HG03439 (cell line): ENCODE data around the gene TCF12.

Experiments used
- ATAC-seq: cut with Tn5 transposase; IDR thresholded peaks from one replicate; pipeline ENCODE4 v1.9.1; 2021; ENCODE audit warnings: mild to moderate bottlenecking, moderate library complexity; ENCODE audit not compliant: unreplicated experiment

TCF12 gene

GRCh38 chr15:57235873-57236272, 317.4 kb downstream of the TCF12 start:
- ATAC-seq, result no peak

DNA sequence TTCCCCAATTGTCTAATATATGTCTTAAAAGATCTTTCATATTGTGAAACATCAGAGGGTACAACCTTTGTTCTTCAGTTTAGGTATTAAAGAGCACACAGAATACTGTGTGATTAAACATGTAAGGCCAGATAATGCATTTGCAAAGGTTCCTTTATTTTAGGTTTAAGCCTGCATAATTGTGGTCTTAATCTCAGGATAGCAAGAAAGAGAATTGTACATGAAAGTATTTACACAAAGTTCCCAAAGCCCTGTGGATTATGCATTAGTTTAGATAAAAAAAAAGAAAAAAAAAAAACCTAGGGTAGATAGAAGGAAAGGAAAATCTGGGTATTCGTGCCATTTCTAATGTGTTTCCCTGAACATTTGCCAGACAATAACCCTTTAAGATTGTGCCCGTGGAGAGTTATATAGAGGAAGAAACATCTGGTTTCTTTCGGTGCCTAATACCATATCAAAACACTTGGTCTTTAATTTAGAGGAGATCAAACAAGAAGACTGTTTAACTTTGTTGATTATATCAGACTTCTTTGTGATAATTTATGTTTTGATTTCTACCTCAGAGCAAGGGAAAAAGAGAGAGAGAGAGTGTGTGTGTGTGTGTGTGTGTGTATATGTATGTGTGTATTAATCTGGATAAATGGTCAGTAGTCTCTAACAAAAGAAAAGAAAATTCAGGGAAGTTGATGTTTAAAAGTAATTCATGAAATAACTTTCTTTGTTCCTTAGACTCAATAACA, 318.3 kb downstream of the TCF12 start:
- no peak for ATAC-seq

- no peak for ATAC-seq
Observed at GRCh38 chr15:57237301-57237642, 318.8 kb downstream of the TCF12 start.

DNA sequence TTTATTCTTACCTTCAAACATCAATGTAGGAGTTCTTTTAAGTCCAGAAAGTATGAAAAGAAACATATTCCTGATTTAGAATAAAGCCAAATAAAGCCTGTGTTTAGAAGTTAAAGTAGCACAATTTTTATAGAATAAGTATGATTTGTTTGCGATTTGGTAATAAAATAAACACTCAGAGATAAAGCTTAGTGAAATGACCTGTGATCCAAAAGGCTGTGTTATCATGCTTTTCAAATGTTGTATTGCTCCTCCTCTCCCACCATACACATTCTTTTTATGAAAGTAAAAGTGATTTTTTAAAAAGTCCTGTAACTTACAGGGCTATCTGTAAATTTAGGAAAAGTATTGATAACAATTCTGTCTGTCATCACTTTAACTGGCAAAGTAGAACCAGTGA, 319.2 kb downstream of the TCF12 start:
- ATAC-seq, result no peak

DNA sequence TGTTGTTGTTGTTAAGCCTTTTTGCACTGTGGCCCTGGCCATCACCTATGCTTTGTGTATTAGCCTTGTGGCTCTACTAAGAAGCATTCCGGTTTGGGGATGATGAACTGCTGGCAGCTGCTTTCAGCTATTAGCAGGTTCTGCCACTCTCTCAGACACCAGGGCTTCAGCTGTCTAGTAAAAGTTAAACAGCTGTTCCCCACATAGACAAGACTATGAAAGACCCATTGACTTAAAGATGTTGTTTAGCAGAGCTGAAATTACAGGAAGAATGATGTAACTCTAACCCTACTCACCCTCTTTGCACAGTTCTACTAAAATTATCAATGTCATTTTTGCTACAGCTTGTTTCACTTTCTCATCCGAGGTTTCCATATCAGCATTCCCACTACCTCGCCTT, 326.7 kb downstream of the TCF12 start:
- ATAC-seq, result no peak

DNA sequence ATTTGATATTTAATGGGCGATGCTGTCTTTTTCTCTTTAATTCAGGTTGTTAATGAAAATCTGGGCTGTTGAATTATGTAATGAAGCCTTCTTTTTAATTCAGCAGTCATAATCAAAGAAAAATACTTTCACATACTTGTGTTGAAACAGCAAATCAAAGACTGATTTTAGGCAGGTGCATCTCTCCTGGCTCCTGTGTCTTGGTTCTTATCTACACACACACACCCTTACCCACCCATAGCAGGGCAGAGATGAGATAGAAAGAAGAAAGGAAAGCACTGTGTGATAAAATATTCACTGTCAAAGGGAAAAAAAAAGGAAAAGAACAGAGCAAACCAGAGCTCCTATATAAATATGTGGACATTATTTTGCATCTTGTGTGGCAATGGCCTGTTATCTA, 327.3 kb downstream of the TCF12 start:
- no peak for ATAC-seq

- no peak for ATAC-seq
Observed at GRCh38 chr15:57248074-57248473, 329.6 kb downstream of the TCF12 start.

- ATAC-seq, result no peak
Observed at GRCh38 chr15:57251308-57251707, 332.9 kb downstream of the TCF12 start.

GRCh38 chr15:57251941-57252340, 333.5 kb downstream of the TCF12 start:
- no peak for ATAC-seq

DNA sequence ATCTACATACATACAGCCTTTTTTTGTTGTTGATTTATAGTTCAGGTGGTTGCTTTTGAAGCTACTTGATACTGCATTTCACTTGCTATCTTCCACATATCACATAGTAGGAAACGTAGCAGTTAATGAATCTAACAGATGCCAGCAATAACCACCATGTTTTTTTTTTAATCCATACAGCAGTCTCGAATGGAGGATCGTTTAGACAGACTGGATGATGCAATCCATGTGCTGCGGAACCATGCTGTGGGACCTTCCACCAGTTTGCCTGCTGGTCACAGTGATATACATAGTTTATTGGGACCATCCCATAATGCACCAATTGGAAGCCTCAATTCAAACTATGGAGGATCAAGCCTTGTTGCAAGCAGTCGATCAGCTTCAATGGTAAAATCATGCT, 334.6 kb downstream of the TCF12 start:
- no peak for ATAC-seq

DNA sequence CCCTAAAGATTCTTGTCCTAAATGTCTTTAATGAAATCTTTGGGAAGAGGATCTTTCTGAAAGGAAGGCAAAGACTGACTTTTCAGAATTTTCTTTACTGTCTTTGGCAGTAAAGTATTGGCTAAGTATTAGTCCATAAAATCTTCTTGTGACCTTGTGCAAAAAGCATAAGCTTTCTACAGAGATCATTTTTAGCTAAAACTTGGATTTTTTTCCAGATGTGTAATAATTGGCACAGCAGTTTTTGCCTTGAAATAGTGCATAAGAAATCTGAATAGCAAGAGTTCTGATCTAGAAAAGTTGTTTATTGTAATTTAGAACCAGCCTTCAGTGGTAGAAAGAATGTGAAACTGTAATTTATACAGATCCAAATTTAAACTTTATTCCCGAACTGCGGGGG, 335.1 kb downstream of the TCF12 start:
- ATAC-seq, result no peak

- ATAC-seq, result no peak
Observed at GRCh38 chr15:57255751-57256341, 337.4 kb downstream of the TCF12 start.

DNA sequence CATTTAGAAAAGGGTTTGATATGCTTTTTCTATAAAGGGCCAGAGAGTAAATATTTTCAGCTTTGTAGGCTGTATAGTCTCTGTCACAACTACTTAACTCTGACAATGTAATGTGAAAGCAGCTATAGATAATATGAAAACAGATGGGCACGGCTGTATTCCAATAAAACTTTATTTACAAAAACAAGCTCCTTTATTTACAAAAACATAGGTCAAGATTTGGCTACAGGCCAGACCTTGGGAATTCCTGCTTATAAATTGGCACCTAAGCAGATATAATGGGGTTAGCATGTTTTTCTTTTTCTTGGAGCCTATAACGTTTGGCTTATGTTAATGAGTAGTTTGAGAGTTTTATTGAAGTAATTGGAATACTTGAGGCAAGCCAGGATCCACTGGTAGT, 338.5 kb downstream of the TCF12 start:
- ATAC-seq, result no peak

- no peak for ATAC-seq
Observed at GRCh38 chr15:57259568-57260040, 341.2 kb downstream of the TCF12 start.

GRCh38 chr15:57263520-57263919, 345.1 kb downstream of the TCF12 start:
- ATAC-seq, result no peak

DNA sequence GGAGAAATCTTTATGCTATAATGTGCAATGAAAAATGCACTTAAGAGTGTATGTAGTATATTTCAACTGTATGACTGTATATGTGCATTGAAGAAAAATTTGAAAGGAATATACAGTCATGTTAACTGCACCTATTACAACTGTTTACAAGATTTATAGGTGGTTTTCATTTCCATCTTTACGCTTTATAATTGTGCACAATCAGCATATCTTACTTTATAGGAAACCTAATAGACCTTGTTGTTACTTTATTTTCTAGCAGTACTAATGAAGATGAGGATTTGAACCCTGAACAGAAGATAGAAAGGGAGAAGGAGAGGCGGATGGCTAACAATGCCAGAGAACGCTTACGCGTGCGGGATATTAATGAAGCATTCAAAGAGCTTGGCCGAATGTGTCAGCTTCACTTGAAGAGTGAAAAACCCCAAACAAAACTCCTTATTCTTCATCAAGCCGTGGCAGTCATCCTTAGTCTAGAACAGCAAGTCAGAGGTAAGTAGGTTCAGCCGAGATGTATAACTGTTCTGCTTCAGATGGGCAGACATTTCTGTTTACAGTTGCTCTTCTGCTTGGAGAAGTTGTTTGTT, 354.4 kb downstream of the TCF12 start:
- ATAC-seq, result no peak

- ATAC-seq, result no peak
Observed at GRCh38 chr15:57273402-57273801, 355.0 kb downstream of the TCF12 start.

DNA sequence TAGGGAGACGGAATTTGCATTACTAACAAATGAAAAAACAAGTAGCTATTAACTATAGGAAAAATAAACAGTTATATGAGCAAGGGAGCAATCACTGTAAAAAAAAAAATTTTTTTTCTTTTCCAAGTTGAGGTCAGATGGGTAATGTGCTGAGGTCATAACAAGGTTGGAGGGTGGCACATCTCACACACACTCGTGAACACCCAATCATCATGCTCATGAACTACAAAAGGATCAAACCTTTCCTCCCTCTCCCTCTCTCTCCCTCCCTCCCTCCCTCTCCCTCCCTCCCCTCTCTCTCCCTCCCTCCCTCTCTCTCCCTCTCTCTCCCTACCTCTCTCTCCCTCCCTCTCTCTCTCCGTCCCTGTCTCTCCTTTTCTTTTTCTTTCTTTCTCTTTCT, 360.0 kb downstream of the TCF12 start:
- no peak for ATAC-seq

DNA sequence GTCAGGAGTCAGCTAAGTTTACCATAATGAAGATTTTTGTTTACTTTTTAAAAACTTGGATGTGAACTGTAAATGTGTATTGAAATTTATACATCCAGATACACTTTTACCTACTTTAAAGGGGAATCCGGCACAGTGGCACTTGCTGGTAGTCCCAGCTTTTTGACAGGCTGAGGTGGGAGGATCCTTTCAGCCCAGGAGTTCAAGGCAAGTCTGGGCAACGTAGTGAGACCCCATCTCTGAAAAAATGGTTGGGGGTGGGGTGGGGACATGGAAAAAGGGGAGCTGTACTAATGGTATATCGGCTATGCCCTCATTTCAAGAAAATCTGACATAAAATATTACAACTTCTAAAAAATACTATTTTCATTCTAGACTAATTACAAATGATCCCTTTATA, 362.0 kb downstream of the TCF12 start:
- no peak for ATAC-seq

- ATAC-seq, result no peak
Observed at GRCh38 chr15:57281321-57281720, 362.9 kb downstream of the TCF12 start.

DNA sequence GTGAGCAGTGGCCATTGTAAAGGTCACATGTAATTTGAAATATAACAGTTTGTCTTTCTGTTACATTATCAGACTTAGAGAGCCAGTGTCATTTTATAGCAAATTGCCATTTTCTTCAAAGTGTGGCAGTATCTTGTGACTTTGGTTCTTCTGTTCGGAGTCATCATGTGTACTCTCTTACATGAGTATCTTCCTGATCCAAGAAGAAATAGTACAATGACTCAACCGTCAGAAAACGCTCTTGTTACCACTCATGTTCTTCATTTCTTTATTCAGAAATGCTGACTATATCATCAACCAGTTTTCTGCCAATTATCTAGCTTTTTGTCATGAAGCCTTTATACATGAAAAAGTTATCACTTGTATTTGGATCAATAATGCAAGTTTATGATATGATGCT, 364.2 kb downstream of the TCF12 start:
- no peak for ATAC-seq

DNA sequence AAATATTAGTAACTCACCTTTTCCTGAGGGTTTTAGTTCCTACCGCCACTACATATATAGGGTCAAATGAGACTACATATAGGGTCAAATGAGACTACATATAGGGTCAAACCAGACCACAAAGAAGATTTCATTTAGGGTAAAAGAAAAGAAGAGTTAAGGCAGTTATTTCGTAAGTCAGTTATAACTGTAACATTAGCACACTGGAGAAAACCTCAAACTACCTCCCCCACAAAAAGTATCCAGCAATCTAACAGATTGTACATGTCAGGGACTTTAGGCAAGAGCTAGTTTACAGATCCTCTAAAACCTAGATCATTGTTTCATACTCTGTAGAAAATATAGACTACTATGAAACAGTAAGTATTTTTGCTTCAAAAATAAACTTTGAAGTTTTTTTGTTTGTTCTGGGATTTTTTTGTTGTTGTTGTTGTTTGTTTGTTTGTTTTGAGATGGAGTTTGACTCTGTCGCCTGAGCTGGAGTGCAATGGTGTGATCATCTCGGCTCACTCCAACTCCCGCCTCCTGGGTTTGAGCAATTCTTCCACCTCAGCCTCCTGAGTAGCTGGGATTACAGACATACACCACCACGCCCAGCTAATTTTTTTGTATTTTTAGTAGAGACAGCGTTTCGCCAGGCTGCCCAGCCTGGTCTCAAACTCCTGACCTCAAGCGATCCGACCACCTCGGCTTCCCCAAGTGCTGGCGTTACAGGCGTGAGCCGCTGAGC, 365.5 kb downstream of the TCF12 start:
- ATAC-seq, result no peak
